UCSD-AML1 (cell line): ENCODE data around the gene AFAP1.
A peak's percentile ranks its signal among the peaks of the same experiment; 100 is the strongest.

Experiments
- DNase-seq: peaks from one replicate; lab custom pipeline; 2025; ENCODE audit not compliant: unreplicated experiment; lab: John Stamatoyannopoulos, UW

Gene AFAP1

DNA sequence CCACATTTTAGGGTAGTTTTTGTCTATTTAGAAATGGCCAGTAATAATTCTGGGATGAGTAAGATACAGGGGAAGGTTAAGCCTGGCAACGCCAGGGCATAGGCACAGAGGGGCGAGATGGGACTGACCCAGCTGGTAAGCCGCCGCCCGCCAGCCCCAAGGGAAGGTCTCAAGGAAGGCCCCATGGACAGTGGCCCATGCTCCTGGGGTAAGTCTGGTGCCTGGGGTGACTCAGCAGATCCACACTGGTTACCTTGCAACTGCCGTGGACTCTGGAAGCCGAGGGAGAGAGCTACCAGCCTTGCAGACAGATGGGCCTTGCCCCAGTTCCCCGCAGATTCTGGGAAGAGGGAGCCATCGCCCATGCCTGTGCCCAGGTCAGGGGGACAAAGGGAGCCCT, 179.4 kb downstream of the AFAP1 start:
- no peak for DNase-seq

DNA sequence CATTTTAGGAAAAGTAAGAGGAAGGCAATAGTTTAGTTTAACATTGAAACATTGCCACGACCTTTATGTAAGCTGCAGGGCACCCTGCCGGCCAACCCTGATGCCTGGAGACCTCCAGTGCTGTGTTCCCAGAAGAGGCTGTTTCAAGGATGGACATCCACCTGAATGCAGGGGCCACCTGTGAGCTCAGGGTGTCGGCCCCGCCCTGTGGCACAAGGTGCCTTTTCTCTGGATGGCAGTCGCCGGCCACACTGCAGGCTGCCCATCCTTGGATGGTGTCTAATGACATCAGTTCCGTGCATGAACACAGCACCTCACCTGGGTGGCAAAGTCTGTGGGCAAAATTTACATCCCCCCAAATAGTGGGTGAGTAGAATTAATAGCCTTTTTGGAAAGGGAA, 180.0 kb downstream of the AFAP1 start:
- DNase-seq: no peak

GRCh38 chr4:7759216-7759615, 180.4 kb downstream of the AFAP1 start:
- no peak for DNase-seq

DNA sequence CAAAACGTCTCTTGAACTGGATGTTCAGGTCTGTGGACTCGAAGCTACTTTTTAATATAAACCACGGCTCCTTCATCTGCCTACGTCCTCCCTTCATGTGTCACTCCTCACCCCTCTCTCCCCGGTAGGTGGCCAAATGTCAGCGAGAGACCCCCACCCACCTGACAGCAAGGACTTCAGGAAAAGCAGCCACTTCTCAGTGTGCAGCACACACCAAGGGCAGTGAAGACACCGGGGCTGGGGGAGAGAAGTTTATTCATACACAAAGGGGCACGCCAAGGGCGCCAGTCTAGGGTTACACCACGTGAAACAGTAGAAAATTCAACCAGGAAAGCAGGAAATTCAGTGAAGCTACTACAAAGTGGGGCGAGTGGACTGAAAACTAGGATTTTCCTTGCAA, 181.2 kb downstream of the AFAP1 start:
- no peak for DNase-seq

- DNase-seq: no peak
Measured at GRCh38 chr4:7757501-7758471, 181.9 kb downstream of the AFAP1 start.

GRCh38 chr4:7756561-7757355, 182.9 kb downstream of the AFAP1 start:
- DNase-seq: peak; percentile 55

DNA sequence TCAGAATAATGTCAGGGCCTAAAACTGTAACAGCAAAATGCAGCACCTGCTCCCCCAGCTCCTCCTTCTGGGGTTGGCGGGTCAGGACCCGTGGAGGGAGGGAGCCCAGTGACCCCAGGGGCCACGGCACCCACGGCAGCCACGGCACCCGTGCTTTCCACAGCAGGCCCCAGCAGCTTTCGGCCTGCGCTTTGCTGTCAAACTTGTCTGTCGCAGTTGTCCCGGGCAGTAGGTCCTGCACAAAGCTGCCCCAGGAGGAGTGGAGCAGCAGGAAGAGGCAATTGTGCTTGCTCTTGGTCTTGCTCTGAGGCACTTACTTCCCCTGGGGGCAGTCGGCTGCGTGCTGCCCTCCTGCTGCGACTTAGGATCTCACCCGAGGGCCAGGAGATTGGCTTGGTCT, 183.6 kb downstream of the AFAP1 start:
- DNase-seq: no peak

DNA sequence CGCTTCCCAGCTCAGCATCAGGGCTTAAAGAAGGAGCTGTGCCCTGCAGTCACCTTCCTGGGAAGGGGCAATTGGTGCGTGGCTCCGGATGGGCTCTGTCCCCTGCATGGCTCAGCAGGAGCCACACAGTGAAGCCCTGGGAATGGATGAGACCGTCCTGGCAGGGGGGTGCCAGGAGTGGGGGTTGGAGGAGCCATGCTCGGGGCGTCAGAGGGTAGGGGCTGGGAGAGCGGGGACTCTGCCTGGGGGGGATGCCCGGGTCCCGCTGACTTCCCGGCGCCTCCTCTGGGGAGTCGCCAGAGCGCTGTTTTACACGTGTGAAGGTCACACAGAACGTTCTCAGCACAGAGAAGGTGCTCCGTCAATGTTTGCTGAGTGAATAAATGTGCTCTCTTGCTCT, 184.1 kb downstream of the AFAP1 start:
- DNase-seq: no peak

DNA sequence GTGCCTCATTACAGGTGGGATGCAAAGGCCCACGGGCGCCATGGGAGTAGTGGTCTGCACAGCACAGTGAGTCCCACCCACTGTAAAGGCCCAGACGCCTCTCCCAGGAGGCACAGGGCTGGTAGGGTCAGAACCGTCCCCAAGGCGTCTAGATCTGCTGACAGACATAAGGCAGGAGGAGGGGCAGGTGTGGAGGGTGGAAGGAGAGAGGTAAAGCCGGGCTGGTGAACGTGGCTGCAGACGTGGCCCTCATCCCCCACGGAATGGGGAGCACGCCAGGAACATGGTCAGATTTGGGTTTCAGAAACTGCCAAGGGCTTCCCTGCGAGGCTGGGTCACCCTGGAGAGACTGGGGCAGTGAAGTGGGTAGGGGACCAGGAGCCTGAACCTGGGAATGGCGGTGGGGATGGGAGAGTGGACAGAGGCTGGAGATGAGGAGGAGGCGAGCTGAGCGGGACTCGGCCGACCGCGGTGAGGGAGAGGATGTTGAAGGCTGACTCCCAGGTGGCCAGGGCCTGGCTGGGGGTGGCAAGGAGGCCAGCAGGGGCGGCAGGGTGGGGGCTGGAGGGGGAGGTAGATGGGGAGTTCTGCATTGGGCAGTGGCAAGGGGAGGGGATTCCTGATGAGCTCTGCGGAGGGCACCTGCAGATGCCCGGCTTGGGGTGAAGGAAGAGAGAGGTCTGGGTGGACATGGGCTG, 184.9 kb downstream of the AFAP1 start:
- no peak for DNase-seq

DNA sequence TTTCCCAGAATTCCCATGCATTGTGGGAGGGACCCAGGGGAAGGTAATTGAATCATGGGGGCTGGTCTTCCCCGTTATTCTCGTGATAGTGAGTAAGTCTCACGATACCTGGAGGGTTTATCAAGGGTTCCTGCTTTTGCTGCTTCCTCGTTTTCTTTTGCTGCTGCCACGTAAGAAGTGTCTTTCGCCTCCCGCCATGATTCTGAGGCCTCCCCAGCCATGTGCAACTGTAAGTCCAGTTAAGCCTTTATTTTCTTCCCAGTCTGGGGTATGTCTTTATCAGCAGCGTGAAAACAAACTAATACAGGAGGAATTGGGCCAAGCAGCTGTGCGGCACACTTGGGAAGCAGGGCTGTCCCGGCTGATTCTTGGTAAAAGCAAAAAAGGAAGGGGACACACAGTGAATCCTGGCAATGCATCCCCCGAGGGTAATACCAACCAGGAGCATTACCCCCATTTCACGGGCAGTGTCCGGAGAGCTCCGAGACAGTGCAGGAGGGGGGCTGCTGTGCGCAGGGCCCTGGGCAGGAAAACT, 185.7 kb downstream of the AFAP1 start:
- DNase-seq: no peak

GRCh38 chr4:7753271-7753670, 186.4 kb downstream of the AFAP1 start:
- no peak for DNase-seq

GRCh38 chr4:7752649-7753048, 187.0 kb downstream of the AFAP1 start:
- no peak for DNase-seq

DNA sequence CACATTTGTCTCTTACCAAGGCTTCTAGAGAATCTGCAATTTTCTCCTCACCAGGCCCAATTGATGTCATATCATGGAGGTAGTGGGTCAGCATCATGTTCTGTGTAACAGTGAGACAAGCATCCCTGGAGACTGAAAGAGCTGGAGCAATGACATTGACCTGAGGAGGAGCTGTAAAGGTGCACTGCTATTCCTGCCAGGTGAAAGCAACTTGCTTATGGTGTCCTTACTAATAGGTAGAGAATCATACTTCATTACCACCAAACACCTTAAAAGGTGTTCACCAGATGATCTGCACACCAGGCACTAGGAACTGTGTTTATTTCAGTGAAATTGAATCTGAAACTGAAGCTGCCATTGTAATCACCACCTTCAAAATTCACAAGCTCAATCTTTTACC, 188.7 kb downstream of the AFAP1 start:
- DNase-seq: no peak

- DNase-seq: no peak
Measured at GRCh38 chr4:7750523-7750922, 189.1 kb downstream of the AFAP1 start.

- no peak for DNase-seq
Measured at GRCh38 chr4:7747566-7747965, 192.1 kb downstream of the AFAP1 start.

GRCh38 chr4:7747062-7747385, 192.6 kb downstream of the AFAP1 start:
- no peak for DNase-seq

DNA sequence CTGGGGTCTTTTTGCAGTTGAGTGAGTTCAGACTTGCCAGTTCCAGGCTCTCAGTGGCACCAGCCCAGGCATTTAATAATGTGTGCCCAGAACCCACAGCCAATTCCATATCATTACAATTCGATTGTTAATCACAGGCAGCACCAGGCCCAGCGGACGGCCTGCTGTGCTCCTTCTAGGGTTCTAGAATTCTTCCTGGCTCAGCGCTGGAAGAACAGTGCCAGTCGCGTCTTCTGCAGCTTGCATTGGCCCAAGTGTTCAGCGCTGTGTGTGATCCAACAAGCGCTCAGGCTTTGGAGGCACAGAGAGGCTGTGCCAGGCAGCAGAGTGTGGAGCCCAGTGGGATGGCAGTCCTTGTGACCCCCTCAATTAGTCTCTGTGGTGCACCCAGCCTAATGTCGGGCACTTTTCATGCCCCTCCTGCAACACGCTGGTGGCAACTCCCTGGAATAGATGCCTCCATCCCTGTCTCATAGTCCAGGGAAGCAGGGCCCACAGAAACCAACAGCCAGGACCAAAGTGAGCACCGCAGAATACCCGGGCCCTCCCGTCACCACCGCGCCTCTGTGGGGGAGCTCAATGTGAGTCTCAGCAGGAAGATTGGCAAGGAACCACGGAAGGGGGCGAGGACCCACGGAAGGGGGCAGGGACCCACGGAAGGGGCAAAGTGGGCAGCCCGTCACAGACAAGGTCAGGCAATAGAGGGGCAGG, 193.2 kb downstream of the AFAP1 start:
- no peak for DNase-seq

DNA sequence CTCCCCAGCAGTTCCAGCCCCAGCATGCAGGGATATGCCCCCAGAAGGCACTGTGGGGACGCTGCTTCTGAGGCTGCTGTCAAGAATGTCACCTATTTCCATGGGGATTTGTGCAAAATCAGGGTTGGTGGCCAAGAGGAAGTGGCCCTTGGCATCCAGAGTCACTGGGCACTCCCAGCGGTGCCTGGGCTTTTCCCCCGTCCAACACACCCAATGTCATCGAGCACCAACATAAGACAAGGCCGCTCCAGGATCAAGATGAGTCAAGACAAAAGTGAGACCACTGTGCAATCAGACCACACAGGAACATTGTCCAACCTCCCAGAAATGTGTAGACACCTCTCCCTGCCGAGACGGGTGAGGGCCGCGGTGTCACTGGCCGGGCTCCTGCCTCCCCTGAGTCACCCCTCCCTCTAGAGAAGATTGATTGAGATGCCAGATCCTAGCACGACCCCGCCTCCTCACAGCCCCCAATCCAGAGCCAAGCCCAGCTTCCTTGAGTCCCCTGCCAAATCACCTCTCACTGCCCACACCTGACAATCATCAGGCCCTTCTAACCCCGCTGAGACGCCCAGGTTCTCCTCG, 194.3 kb downstream of the AFAP1 start:
- no peak for DNase-seq

GRCh38 chr4:7744142-7744804, 195.4 kb downstream of the AFAP1 start:
- DNase-seq: no peak

GRCh38 chr4:7742807-7743280, 196.8 kb downstream of the AFAP1 start:
- no peak for DNase-seq
